Natural killer cell (primary cell): ENCODE data around the gene MAPK8IP3. TPM values are rescaled to one million over a fixed set of nuclear protein-coding genes. Genes with fewer than 3 reads are reported as not detected.

Experiments
- ATAC-seq, 3 donors: fragments of 150-1000 bp in 2 of 3; fragments of 200-7000 bp in 1 of 3; cut with Tn5 transposase; 1 replicate in 1 of 3; 2 replicates in 2 of 3; pipeline ENCODE4 v1.10.0; 2021; ENCODE audit warnings: mild to moderate bottlenecking in 2 of 3, moderate library complexity in 2 of 3
- DNase-seq, 2 donors: peaks; one replicate each; pipeline versions ENCODE4 v3.0.0 to v3.0.0-alpha.2; 2013 to 2021; ENCODE audit warnings: mixed read lengths in 1 of 2
- H3K27ac ChIP-seq: one replicate; pipeline ENCODE4 v1.5.1; 2013; ENCODE audit warnings: mild to moderate bottlenecking, low read length
- H3K27me3 ChIP-seq: one replicate; pipeline ENCODE4 v1.6.1; 2013; ENCODE audit warnings: low read length; ENCODE audit not compliant: control insufficient read depth, insufficient read depth
- H3K36me3 ChIP-seq: one replicate; pipeline ENCODE4 v1.6.1; 2013; ENCODE audit warnings: low read length; ENCODE audit not compliant: control insufficient read depth, insufficient read depth
- H3K4me1 ChIP-seq: one replicate; pipeline ENCODE4 v1.6.1; 2013; ENCODE audit warnings: low read length; ENCODE audit not compliant: control insufficient read depth, insufficient read depth
- H3K4me3 ChIP-seq: one replicate; pipeline ENCODE4 v1.5.1; 2013; ENCODE audit warnings: low read length
- H3K9me3 ChIP-seq: one replicate; pipeline ENCODE4 v1.6.1; 2013; ENCODE audit warnings: low read length; ENCODE audit not compliant: control insufficient read depth, insufficient read depth
- H3K27ac Mint-ChIP-seq, 2 donors: one replicate each; pipeline ENCODE4 v1.8.0; 2022; ENCODE audit warnings: mild to moderate bottlenecking in 2 of 2, mixed read lengths in 2 of 2, moderate library complexity in 1 of 2
- H3K27me3 Mint-ChIP-seq, 2 donors: one replicate each; pipeline ENCODE4 v1.8.0; 2022; ENCODE audit warnings: low read depth in 2 of 2, mixed read lengths in 2 of 2
- H3K36me3 Mint-ChIP-seq: one replicate; pipeline ENCODE4 v1.8.0; 2022; ENCODE audit warnings: mixed read lengths
- H3K4me1 Mint-ChIP-seq, 2 donors: one replicate each; pipeline ENCODE4 v1.8.0; 2022; ENCODE audit warnings: mixed read lengths in 2 of 2
- H3K4me3 Mint-ChIP-seq: one replicate; pipeline ENCODE4 v1.8.0; 2022; ENCODE audit warnings: mild to moderate bottlenecking, moderate library complexity, mixed read lengths
- H3K9me3 Mint-ChIP-seq, 2 donors: one replicate each; pipeline ENCODE4 v1.8.0; 2022; ENCODE audit warnings: mixed read lengths in 2 of 2
- CTCF ChIP-seq: fragments of 200-600 bp; IDR thresholded peaks from one replicate; pipeline ENCODE4 v1.8.0; 2022; ENCODE audit warnings: antibody characterized with exemption
- WGBS: methylation state at CpG from one replicate; pipeline ENCODE4 v1.1.7; 2013; ENCODE audit warnings: missing lambda C conversion rate; ENCODE audit not compliant: insufficient coverage; 5-methylcytosine and 5-hydroxymethylcytosine counted together
- intact Hi-C: fragments of 100-400 bp; cut with micrococcal nuclease; formaldehyde crosslinking; loops from one replicate; pipeline ENCODE4 v1.14.2; 2022
- total RNA-seq, 4 donors: library from RNA; stranded (reverse); fragments of 120-200 nt in 1 of 4; gene quantifications; one replicate each; pipeline versions ENCODE4 v1.2.3 to v1.2.4, GENCODE V29; 2013 to 2022

MAPK8IP3 gene
- total RNA-seq, 3 donors from 2014 or later (not counting 1 experiment from before 2014, with no cell fraction given), result 272 to 291 (median 285) TPM

DNA sequence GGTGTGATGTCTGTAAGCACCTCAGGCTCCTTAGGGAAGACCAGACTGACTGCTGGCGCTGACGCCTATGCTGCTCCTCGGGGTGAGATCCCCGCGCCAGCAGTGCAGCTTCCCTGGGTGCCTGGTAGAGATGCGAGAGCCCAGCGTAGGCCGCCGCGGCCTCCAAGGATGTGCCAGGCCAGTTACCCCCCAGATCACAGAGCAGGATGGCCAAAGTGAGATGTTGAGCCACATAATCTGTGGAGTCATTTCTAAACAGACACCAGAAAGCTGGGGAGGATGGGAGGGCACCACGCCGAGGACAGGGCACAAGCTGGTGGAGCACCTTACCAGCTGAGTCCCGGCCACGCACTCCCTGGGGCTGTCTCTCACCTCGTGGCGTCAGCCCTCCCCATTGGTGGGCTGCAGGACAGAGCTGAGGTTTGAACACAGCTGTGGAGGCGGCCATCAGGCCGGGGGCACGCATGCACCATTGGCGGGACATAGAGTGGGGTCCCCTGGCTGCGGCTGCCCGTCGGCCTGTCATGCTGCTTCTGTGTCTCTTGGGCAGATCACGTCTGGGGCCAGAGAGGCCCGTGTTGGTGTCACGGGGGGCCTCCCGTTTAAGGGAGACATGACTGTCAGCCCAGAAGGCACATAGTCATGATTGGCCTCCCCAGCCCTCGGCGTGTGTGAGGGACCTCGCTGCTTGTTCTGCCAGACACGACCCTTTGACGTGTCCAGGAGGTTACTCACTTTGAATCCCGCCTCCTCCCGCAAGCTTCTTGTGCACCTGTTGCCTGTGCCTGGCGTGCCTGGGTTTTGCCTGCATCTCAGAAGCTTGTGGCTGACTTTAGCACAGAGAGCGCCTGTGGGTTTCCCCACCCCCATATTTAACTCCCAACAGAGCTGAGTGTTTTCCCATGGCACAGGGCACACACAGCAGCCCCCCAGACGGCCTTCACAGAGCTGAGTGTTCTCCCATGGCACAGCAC, 21.9 kb downstream of the MAPK8IP3 start:
- no peak for DNase-seq
- intact Hi-C loops, result no loop called here
- H3K36me3 Mint-ChIP-seq, result no peaks in the 10 kb centered on the region
- Histone ChIP-seq H3K4me1 (peaks cover 14% of the 10 kb centered on the region), H3K36me3 (peaks cover 54% of the 10 kb centered on the region), H3K9me3 (no peaks in the 10 kb centered on the region), H3K27me3 (no peaks in the 10 kb centered on the region), H3K27ac (no peak overlapping the region), H3K4me3 (no peak overlapping the region)
- peaks cover 14 to 15% of the 10 kb centered on the region in 2 donors for H3K4me1 Mint-ChIP-seq
- WGBS, result 94% methylated on average over 37 of the region's 37 CpGs
- ATAC-seq, result no peak
- H3K4me3 Mint-ChIP-seq, result no peak overlapping the region
- H3K9me3 Mint-ChIP-seq, result no peaks in the 10 kb centered on the region
- no peaks in the 10 kb centered on the region for H3K27me3 Mint-ChIP-seq
- H3K27ac Mint-ChIP-seq, result no peak overlapping the region
- no peak for TF ChIP-seq CTCF

DNA sequence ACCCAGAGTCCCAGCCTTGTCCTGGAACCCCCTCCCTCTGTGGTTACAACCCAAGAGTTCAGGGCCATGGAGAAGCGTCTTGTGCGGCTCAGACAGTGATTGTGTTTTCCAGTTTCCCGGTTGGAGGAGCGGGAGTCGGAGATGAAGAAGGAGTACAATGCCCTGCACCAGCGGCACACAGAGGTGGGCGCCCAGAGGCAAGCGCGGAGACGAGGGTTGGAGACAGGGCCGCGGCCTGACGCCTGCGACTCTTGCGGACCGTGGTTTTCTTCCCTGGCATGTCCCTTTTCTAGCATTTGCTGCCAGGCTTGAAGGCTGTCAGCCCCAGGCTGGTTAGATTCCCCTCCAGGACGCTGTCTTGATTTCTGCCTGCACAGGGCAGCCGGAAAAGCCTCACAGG, 23.0 kb downstream of the MAPK8IP3 start:
- no peak overlapping the region for H3K4me3 ChIP-seq
- Mint-ChIP-seq H3K4me1 (peaks cover 6 to 8% of the 10 kb centered on the region in 2 donors), H3K4me3 (no peak overlapping the region), H3K36me3 (no peaks in the 10 kb centered on the region), H3K27ac (no peak overlapping the region), H3K27me3 (no peaks in the 10 kb centered on the region), H3K9me3 (no peaks in the 10 kb centered on the region)
- no peak overlapping the region for H3K27ac ChIP-seq
- no peak for TF ChIP-seq CTCF
- H3K36me3 ChIP-seq, result peaks cover 65% of the 10 kb centered on the region
- no peak for ATAC-seq
- H3K4me1 ChIP-seq, result peaks cover 3% of the 10 kb centered on the region
- 99% methylated on average over 18 of the region's 18 CpGs for WGBS
- no peaks in the 10 kb centered on the region for H3K9me3 ChIP-seq
- intact Hi-C loops, result no loop called here
- no peaks in the 10 kb centered on the region for H3K27me3 ChIP-seq
- no peak for DNase-seq

DNA sequence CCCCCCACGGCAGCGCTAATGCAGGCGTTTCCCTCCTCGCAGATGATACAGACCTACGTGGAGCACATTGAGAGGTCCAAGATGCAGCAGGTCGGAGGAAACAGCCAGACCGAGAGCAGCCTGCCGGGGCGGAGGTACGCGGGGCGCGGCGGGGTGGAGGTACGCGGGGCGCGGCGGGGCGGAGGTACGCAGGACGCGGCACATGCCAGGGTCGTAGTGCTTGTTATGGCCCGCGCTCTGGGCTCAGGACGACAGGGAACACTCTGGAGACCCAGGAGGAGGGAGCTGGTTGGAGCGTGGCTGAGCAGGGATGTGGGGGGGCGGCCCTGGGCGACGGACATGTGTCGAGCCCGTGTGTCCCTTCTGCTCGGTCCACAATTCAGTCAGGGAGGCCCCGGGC, 23.4 kb downstream of the MAPK8IP3 start:
- Histone ChIP-seq H3K27ac (no peak overlapping the region), H3K4me3 (no peak overlapping the region), H3K36me3 (peaks cover 66% of the 10 kb centered on the region), H3K27me3 (no peaks in the 10 kb centered on the region), H3K4me1 (no peaks in the 10 kb centered on the region), H3K9me3 (no peaks in the 10 kb centered on the region)
- H3K9me3 Mint-ChIP-seq, result no peaks in the 10 kb centered on the region
- intact Hi-C loops, result no loop called here
- no peak for ATAC-seq
- TF ChIP-seq CTCF, result no peak
- 97% methylated on average over 35 of the region's 35 CpGs for WGBS
- no peaks in the 10 kb centered on the region for H3K27me3 Mint-ChIP-seq
- no peaks in the 10 kb centered on the region for H3K36me3 Mint-ChIP-seq
- H3K4me3 Mint-ChIP-seq, result no peak overlapping the region
- peaks cover 6 to 8% of the 10 kb centered on the region in 2 donors for H3K4me1 Mint-ChIP-seq
- DNase-seq, result no peak
- H3K27ac Mint-ChIP-seq, result no peak overlapping the region
